Prostate gland (tissue), 2 donors: ENCODE measurements around the gene RPL9. TPM values are rescaled to one million over a fixed set of nuclear protein-coding genes. Genes with fewer than 3 reads are reported as not detected.
"Not testable (repeated sequence)": the region's sequence is repeated elsewhere in the genome, so short reads cannot be mapped to it uniquely, and the experiment has no call there.

Experiments
- DNase-seq: peaks from one replicate; pipeline ENCODE4 v3.0.0-alpha.2; 2019; ENCODE audit warnings: low spot score
- H3K27ac ChIP-seq, 2 donors: fragments of 200-600 bp; sonication (generic); 2 replicates each; pipeline ENCODE4 v1.5.1; 2017 to 2019
- H3K27me3 ChIP-seq: fragments of 200-600 bp; sonication (generic); replicated peaks from 2 replicates; pipeline ENCODE4 v1.5.1; 2019; ENCODE audit not compliant: insufficient read depth
- H3K36me3 ChIP-seq, 2 donors: fragments of 200-600 bp; sonication (generic); 1 replicate in 1 of 2; 2 replicates in 1 of 2; pipeline versions ENCODE4 v1.5.1 to v1.8.1; 2017 to 2019
- H3K4me1 ChIP-seq: fragments of 200-600 bp; sonication (generic); replicated peaks from 2 replicates; pipeline ENCODE4 v1.5.1; 2019
- H3K4me3 ChIP-seq, 2 donors: fragments of 200-600 bp; sonication (generic); 2 replicates each; pipeline ENCODE4 v1.5.1; 2017 to 2019
- H3K9me3 ChIP-seq: fragments of 200-600 bp; sonication (generic); 2 replicates; pipeline ENCODE4 v1.5.1; 2017
- POLR2A ChIP-seq: fragments of 450-650 bp; IDR thresholded peaks from one replicate; pipeline ENCODE4 v1.6.1; 2016; ENCODE audit warnings: antibody characterized with exemption, mild to moderate bottlenecking
- POLR2AphosphoS5 ChIP-seq: sonication (generic); formaldehyde crosslinking; IDR thresholded peaks from one replicate; pipeline ENCODE4 v1.6.1; 2017; ENCODE audit warnings: antibody characterized with exemption
- whole genome bisulfite sequencing: methylation state at CpG from one replicate; pipeline ENCODE4 v1.1.5; 2018; 5-methylcytosine and 5-hydroxymethylcytosine counted together
- intact Hi-C: fragments of 100-400 bp; cut with DNase I; formaldehyde crosslinking; loops from one replicate; pipeline ENCODE4 v1.14.2; 2022
- total RNA-seq, 2 donors: library from RNA; depleted of rRNA; stranded (reverse); fragments of >200 nt; gene quantifications; one replicate each; pipeline ENCODE4 v1.1.0, GENCODE V29; 2016
- TF ChIP-seq, protein P1 (sequence below), 4 experiments: fragments of 200-600 bp in 2 of 4; fragments of 450-650 bp in 2 of 4; sonication (generic) in 2 of 4; IDR thresholded peaks; 1 replicate in 3 of 4; 2 replicates in 1 of 4; pipeline ENCODE4 v1.5.1; 2016 to 2019; ENCODE audit warnings: antibody characterized with exemption in 4 of 4, mild to moderate bottlenecking in 2 of 4, moderate library complexity in 2 of 4

The RPL9 gene
- total RNA-seq, 2 donors from 2014 or later = 1,563 to 5,624 TPM

GRCh38 chr4:39466747-39467146, 8.0 kb upstream of the RPL9 start:
- Histone ChIP-seq H3K27ac (no peak overlapping the region), H3K4me3 (no peak overlapping the region), H3K4me1 (no peaks in the 10 kb centered on the region), H3K36me3 (no peaks in the 10 kb centered on the region), H3K27me3 (no peaks in the 10 kb centered on the region), H3K9me3 (no peaks in the 10 kb centered on the region)
- intact Hi-C loops = loop anchor here (10.0 kb wide), 2 partner anchors 168 to 848 kb away; partner anchors contain the start of gene SMIM14
- 62% methylated on average over 4 of the region's 4 CpGs for WGBS
- DNase-seq = no peak
- TF ChIP-seq, protein P1, sequence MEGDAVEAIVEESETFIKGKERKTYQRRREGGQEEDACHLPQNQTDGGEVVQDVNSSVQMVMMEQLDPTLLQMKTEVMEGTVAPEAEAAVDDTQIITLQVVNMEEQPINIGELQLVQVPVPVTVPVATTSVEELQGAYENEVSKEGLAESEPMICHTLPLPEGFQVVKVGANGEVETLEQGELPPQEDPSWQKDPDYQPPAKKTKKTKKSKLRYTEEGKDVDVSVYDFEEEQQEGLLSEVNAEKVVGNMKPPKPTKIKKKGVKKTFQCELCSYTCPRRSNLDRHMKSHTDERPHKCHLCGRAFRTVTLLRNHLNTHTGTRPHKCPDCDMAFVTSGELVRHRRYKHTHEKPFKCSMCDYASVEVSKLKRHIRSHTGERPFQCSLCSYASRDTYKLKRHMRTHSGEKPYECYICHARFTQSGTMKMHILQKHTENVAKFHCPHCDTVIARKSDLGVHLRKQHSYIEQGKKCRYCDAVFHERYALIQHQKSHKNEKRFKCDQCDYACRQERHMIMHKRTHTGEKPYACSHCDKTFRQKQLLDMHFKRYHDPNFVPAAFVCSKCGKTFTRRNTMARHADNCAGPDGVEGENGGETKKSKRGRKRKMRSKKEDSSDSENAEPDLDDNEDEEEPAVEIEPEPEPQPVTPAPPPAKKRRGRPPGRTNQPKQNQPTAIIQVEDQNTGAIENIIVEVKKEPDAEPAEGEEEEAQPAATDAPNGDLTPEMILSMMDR (IDR thresholded peaks at IDR 0.05) = no peak
- TF ChIP-seq POLR2A = no peak
- no peak for TF ChIP-seq POLR2AphosphoS5

DNA sequence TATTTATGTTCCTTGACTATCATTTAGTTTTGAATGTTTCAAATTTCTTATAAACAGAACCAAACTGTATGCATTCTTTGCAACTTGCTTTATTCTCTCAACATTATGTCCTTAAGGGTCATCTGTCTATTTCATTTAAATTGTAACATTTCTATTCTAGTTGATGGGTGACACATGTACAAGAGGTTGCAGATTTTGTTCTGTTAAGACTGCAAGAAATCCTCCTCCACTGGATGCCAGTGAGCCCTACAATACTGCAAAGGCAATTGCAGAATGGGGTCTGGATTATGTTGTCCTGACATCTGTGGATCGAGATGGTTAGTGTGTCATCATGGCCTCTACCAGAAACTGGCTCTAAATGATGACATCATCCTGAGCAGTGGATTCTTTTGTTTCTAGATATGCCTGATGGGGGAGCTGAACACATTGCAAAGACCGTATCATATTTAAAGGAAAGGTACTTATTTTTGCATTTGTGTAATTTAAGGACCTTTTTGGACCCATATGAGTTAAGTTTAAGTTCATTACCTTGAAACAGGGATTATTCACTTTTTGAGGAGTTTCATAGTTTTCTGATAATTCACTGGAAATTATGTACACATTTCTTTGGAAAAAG, 6.3 kb upstream of the RPL9 start:
- H3K36me3 ChIP-seq = no peaks in the 10 kb centered on the region
- no peak overlapping the region for H3K27ac ChIP-seq
- no peaks in the 10 kb centered on the region for H3K9me3 ChIP-seq
- WGBS = 48% methylated on average over 2 of the region's 2 CpGs
- intact Hi-C loops = loop anchor here (10.0 kb wide), 2 partner anchors 170 to 850 kb away; partner anchors contain the start of gene SMIM14
- no peaks in the 10 kb centered on the region for H3K4me1 ChIP-seq
- TF ChIP-seq POLR2A (no peak), POLR2AphosphoS5 (no peak)
- TF ChIP-seq, protein P1 (IDR thresholded peaks at IDR 0.05) = no peak
- no peak for DNase-seq
- H3K27me3 ChIP-seq = no peaks in the 10 kb centered on the region
- no peak overlapping the region for H3K4me3 ChIP-seq

GRCh38 chr4:39458161-39458504, 589 bp downstream of the RPL9 start:
- H3K9me3 ChIP-seq, H3K4me1 ChIP-seq, H3K36me3 ChIP-seq, DNase-seq, H3K27me3 ChIP-seq: not testable (repeated sequence)
- intact Hi-C loops = loop anchor here (5.0 to 10.0 kb wide), 2 partner anchors 93 to 599 kb away; partner anchors contain the start of genes N4BP2 and RFC1
- peak overlapping the region; percentile 68 to 75 for H3K4me3 ChIP-seq
- H3K27ac ChIP-seq = peak overlapping the region; percentile 92 to 94
- under 1% methylated on average over 13 of the region's 13 CpGs for WGBS

DNA sequence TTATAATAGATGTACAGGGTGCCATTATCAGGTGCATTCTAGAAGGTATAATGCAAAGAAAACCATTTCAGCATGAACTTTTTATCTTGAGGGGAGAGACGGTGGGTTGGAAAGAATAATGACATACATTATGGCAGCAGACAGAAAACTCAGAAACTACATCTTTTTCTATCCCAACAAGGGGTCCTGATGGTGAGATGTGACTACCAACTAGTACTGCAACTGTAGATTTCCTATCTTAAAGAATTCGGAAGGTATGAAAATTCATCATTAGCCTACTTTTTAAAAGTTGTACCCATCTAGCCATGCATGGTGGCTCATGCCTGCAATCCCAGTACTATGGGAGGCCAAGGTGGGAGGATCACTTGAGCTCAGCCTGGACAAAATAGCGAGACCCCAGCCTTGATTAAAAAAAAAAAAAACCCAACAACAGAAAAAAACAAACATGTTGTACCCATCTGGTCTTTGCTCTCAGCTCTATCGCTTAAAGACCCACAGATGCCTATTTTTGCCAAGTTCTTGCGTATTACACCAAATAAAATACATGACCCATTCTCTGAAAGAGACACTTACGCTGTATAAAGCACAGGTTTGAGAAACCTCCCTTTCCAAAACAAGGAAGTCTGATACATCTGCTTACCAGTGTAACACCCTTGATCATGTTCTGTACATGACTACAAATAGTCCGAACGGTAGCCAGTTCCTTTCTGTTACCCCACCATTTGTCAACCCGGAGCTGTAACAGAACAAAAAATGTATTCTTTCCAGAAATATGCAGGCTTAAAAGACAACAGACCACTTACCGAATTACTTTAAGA, 1.6 kb downstream of the RPL9 start:
- no peak for DNase-seq
- TF ChIP-seq POLR2AphosphoS5 (no peak), POLR2A (no peak)
- TF ChIP-seq, protein P1 (IDR thresholded peaks at IDR 0.05) = no peak
- no peaks in the 10 kb centered on the region for H3K9me3 ChIP-seq
- intact Hi-C loops = loop anchor here (5.0 to 10.0 kb wide), 2 partner anchors 92 to 600 kb away; partner anchors contain the start of genes N4BP2 and RFC1
- WGBS = 70% methylated on average over 10 of the region's 10 CpGs
- peaks cover 5 to 10% of the 10 kb centered on the region in 2 donors for H3K36me3 ChIP-seq
- H3K4me3 ChIP-seq = peak overlapping the region; percentile 68 to 75
- H3K27ac ChIP-seq = peak overlapping the region in 1 of 2 donors; percentile 92
- H3K27me3 ChIP-seq = no peaks in the 10 kb centered on the region
- H3K4me1 ChIP-seq = peaks cover 6% of the 10 kb centered on the region

DNA sequence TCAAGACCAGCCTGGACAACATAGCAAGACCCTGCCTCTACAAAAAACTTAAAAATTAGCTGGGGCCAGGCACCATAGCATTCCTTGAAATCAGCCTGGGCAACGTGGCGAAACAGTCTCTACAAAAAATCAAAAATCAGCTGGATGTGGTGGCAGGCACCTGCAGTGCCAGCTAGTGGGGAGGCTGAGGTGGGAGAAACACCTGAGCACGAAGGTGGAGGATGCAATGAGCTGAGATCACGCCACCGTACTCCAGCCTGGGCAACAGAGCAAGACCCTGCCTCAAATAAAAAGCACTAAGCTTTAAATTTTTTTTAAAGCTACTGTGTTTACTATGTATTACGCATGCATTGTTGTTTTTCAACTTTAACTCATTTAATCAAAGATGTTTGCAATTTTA, 3.2 kb downstream of the RPL9 start:
- Histone ChIP-seq H3K27ac (no peak overlapping the region), H3K9me3 (no peaks in the 10 kb centered on the region), H3K4me1 (peaks cover 6% of the 10 kb centered on the region), H3K4me3 (no peak overlapping the region), H3K27me3 (no peaks in the 10 kb centered on the region), H3K36me3 (peaks cover 5 to 10% of the 10 kb centered on the region in 2 donors)
- no peak for DNase-seq
- intact Hi-C loops = loop anchor here (5.0 to 10.0 kb wide), 2 partner anchors 91 to 602 kb away; partner anchors contain the start of genes N4BP2 and RFC1
- WGBS = 94% methylated on average over 6 of the region's 6 CpGs
- TF ChIP-seq POLR2A = no peak
- no peak for TF ChIP-seq POLR2AphosphoS5
- TF ChIP-seq, protein P1 (IDR thresholded peaks at IDR 0.05) = no peak
